H1 (cell line): ENCODE data around the gene DDX59. TPM values are rescaled to one million over a fixed set of nuclear protein-coding genes. Genes with fewer than 3 reads are reported as not detected.

Source experiments
- CTCF ChIA-PET: fragments of 300-600 bp; sonication (Branson Sonifier 250); formaldehyde crosslinking; loops from one replicate; lab custom pipeline; 2021; ENCODE audit not compliant: partially characterized antibody; lab: Charles Lee
- POLR2A ChIA-PET: fragments of 300-600 bp; sonication (Branson Sonifier 250); formaldehyde crosslinking; loops from one replicate; lab custom pipeline; 2021; ENCODE audit warnings: inconsistent platforms; ENCODE audit not compliant: partially characterized antibody; lab: Charles Lee
- DNase-seq, 2 experiments: peaks; one replicate each; pipeline versions ENCODE4 v3.0.0 to v3.0.0-alpha.2; 2010 to 2022; ENCODE audit warnings: low spot score in 2 of 2, low read depth in 1 of 2, mixed read lengths in 1 of 2
- FAIRE-seq: peaks from 2 replicates; lab custom pipeline; 2011; peaks lifted over from hg19 to GRCh38; lab: Jason Lieb, UNC
- H2AFZ ChIP-seq: 2 replicates; pipeline ENCODE4 v1.8.1; 2012; ENCODE audit warnings: low read length, inconsistent platforms
- H2AK5ac ChIP-seq: 2 replicates; pipeline ENCODE4 v1.6.1; 2013; ENCODE audit warnings: low read depth, low read length
- H2BK120ac ChIP-seq: replicated peaks from 2 replicates; pipeline ENCODE3; 2013; ENCODE audit warnings: low read depth, low read length, inconsistent platforms
- H2BK12ac ChIP-seq: 2 replicates; pipeline ENCODE4 v1.6.1; 2013; ENCODE audit warnings: low read depth, low read length
- H2BK15ac ChIP-seq: 2 replicates; pipeline ENCODE4 v1.6.1; 2013; ENCODE audit warnings: low read length
- H2BK20ac ChIP-seq: 2 replicates; pipeline ENCODE4 v1.6.1; 2013; ENCODE audit warnings: low read length
- H2BK5ac ChIP-seq: 2 replicates; pipeline ENCODE4 v1.6.1; 2013; ENCODE audit warnings: low read depth, low read length
- H3K14ac ChIP-seq: 2 replicates; pipeline ENCODE4 v1.6.1; 2013; ENCODE audit warnings: inconsistent platforms; ENCODE audit not compliant: insufficient read length
- H3K18ac ChIP-seq: 2 replicates; pipeline ENCODE4 v1.6.1; 2013; ENCODE audit warnings: low read length; ENCODE audit errors: extremely low read depth
- H3K23ac ChIP-seq: 2 replicates; pipeline ENCODE4 v1.6.1; 2013; ENCODE audit warnings: inconsistent platforms; ENCODE audit not compliant: insufficient read length
- H3K23me2 ChIP-seq: 2 replicates; pipeline ENCODE4 v1.6.1; 2013; ENCODE audit warnings: low read depth, low read length
- H3K27ac ChIP-seq: 2 replicates; pipeline ENCODE4 v1.6.1; 2011; ENCODE audit warnings: low read depth, low read length, inconsistent platforms
- H3K27me3 ChIP-seq, 4 experiments: replicated peaks in 1 of 4; 1 replicate in 1 of 4; 2 replicates in 3 of 4; pipeline versions ENCODE4 v1.6.1 to v1.8.1; 2011 to 2013; ENCODE audit warnings: low read length in 3 of 4, mild to moderate bottlenecking in 3 of 4, inconsistent platforms in 2 of 4, mixed read lengths in 2 of 4, moderate library complexity in 1 of 4; ENCODE audit not compliant: control insufficient read depth in 3 of 4, insufficient read depth in 3 of 4; ENCODE audit errors: extremely low read depth in 1 of 4
- H3K36me3 ChIP-seq, 4 experiments: 2 replicates each; pipeline versions ENCODE4 v1.6.1 to v1.8.1; 2011 to 2013; ENCODE audit warnings: mild to moderate bottlenecking in 4 of 4, low read length in 3 of 4, moderate library complexity in 2 of 4, control low read depth in 1 of 4, inconsistent platforms in 1 of 4; ENCODE audit not compliant: insufficient read depth in 4 of 4, control insufficient read depth in 2 of 4
- H3K4ac ChIP-seq: replicated peaks from 2 replicates; pipeline ENCODE3; 2013; ENCODE audit warnings: low read length, low read depth, mixed read lengths, inconsistent platforms; ENCODE audit not compliant: insufficient read length
- H3K4me1 ChIP-seq, 4 experiments: replicated peaks in 1 of 4; 1 replicate in 1 of 4; 2 replicates in 3 of 4; pipeline versions ENCODE4 v1.6.1 to v1.8.1; 2011 to 2013; ENCODE audit warnings: low read length in 3 of 4, inconsistent platforms in 2 of 4, mixed read lengths in 1 of 4; ENCODE audit not compliant: insufficient read depth in 4 of 4, control insufficient read depth in 3 of 4
- H3K4me2 ChIP-seq, 2 experiments: 2 replicates each; pipeline versions ENCODE4 v1.6.1 to v1.8.1; 2011 to 2013; ENCODE audit warnings: low read depth in 2 of 2, low read length in 2 of 2, control low read depth in 1 of 2, inconsistent platforms in 1 of 2, mild to moderate bottlenecking in 1 of 2; ENCODE audit not compliant: insufficient read depth in 1 of 2
- H3K4me3 ChIP-seq, 4 experiments: fragments of 200-600, 300-600 bp in 1 of 4; sonication (generic), shearing (Covaris generic), sonication (Bioruptor Twin) in 1 of 4; 2 replicates each; pipeline versions ENCODE4 v1.5.1 to v1.8.1; 2011 to 2016; ENCODE audit warnings: low read length in 4 of 4, low read depth in 3 of 4, control low read depth in 2 of 4, inconsistent platforms in 2 of 4, mild to moderate bottlenecking in 2 of 4, mixed read lengths in 1 of 4, moderate library complexity in 1 of 4; ENCODE audit not compliant: insufficient read depth in 2 of 4; ENCODE audit errors: extremely low read depth in 1 of 4
- H3K56ac ChIP-seq: replicated peaks from 2 replicates; pipeline ENCODE3; 2013; ENCODE audit warnings: low read depth, mild to moderate bottlenecking, mixed read lengths, low read length, inconsistent platforms; ENCODE audit not compliant: insufficient read length
- H3K79me1 ChIP-seq: 2 replicates; pipeline ENCODE4 v1.6.1; 2013; ENCODE audit warnings: low read depth, low read length, control low read depth
- H3K79me2 ChIP-seq, 2 experiments: 2 replicates each; pipeline versions ENCODE4 v1.6.1 to v1.8.1; 2012 to 2013; ENCODE audit warnings: low read length in 2 of 2, mild to moderate bottlenecking in 2 of 2, inconsistent platforms in 1 of 2; ENCODE audit not compliant: insufficient read depth in 2 of 2, control insufficient read depth in 1 of 2
- H3K9ac ChIP-seq, 4 experiments: replicated peaks in 1 of 4; 1 replicate in 1 of 4; 2 replicates in 3 of 4; pipeline versions ENCODE4 v1.6.1 to v1.8.1; 2011 to 2013; ENCODE audit warnings: low read depth in 3 of 4, low read length in 3 of 4, control low read depth in 2 of 4, mild to moderate bottlenecking in 2 of 4, moderate library complexity in 2 of 4, inconsistent platforms in 1 of 4; ENCODE audit errors: extremely low read depth in 1 of 4
- H3K9me3 ChIP-seq, 2 experiments: 2 replicates each; pipeline versions ENCODE4 v1.6.1 to v1.8.1; 2012 to 2013; ENCODE audit warnings: mild to moderate bottlenecking in 2 of 2, moderate library complexity in 2 of 2, control low read depth in 1 of 2, inconsistent platforms in 1 of 2, low read depth in 1 of 2, low read length in 1 of 2, mixed read lengths in 1 of 2; ENCODE audit not compliant: insufficient read depth in 2 of 2
- H4K20me1 ChIP-seq, 2 experiments: replicated peaks in 1 of 2; 2 replicates each; pipeline versions ENCODE3 to v1.8.1; 2011 to 2013; ENCODE audit warnings: inconsistent platforms in 2 of 2, low read length in 2 of 2, mild to moderate bottlenecking in 1 of 2; ENCODE audit not compliant: insufficient read depth in 2 of 2, control insufficient read depth in 1 of 2
- H4K5ac ChIP-seq: 2 replicates; pipeline ENCODE4 v1.6.1; 2013; ENCODE audit warnings: low read length, low read depth, mixed read lengths, inconsistent platforms; ENCODE audit not compliant: insufficient read length
- H4K8ac ChIP-seq: 2 replicates; pipeline ENCODE4 v1.8.0; 2013; ENCODE audit warnings: mild to moderate bottlenecking, moderate library complexity, low read length, inconsistent platforms; ENCODE audit not compliant: insufficient read depth; ENCODE audit errors: extremely low read depth
- H4K91ac ChIP-seq: replicated peaks from 2 replicates; pipeline ENCODE3; 2013; ENCODE audit warnings: low read length, mixed read lengths, inconsistent platforms; ENCODE audit not compliant: insufficient read length
- CHD2 ChIP-seq: IDR thresholded peaks from 2 replicates; pipeline ENCODE4 v1.6.1; 2012; ENCODE audit warnings: low read length, improper control_type of control experiment
- HDAC6 ChIP-seq: IDR thresholded peaks from one replicate; pipeline ENCODE4 v1.7.1; 2012; ENCODE audit warnings: low read depth, mild to moderate bottlenecking, inconsistent platforms, low read length, moderate library complexity
- JUN ChIP-seq: IDR thresholded peaks from 2 replicates; pipeline ENCODE4 v1.6.1; 2011; ENCODE audit warnings: low read depth, mild to moderate bottlenecking, improper control_type of control experiment, low read length
- MAFK ChIP-seq: IDR thresholded peaks from 2 replicates; pipeline ENCODE4 v1.6.1; 2012; ENCODE audit warnings: low read depth, mild to moderate bottlenecking, improper control_type of control experiment, low read length
- NANOG ChIP-seq: IDR thresholded peaks from 2 replicates; pipeline ENCODE4 v1.6.1; 2011; ENCODE audit warnings: low read length, low read depth, mild to moderate bottlenecking, inconsistent platforms; ENCODE audit not compliant: insufficient read depth, poor library complexity, severe bottlenecking
- PHF8 ChIP-seq: fragments of 200-600 bp; sonication (generic); conservative IDR thresholded peaks from 2 replicates; pipeline ENCODE4 v1.7.1; 2012; ENCODE audit warnings: low read depth, mild to moderate bottlenecking, inconsistent platforms, low read length, moderate library complexity
- POLR2AphosphoS5 ChIP-seq: IDR thresholded peaks from 2 replicates; pipeline ENCODE4 v1.6.1; 2011; ENCODE audit warnings: low read depth, low read length
- POU5F1 ChIP-seq: IDR thresholded peaks from 2 replicates; pipeline ENCODE4 v1.6.1; 2011; ENCODE audit warnings: low read depth, mild to moderate bottlenecking, low read length, moderate library complexity
- TAF7 ChIP-seq: optimal IDR thresholded peaks from 2 replicates; pipeline ENCODE3; 2011; ENCODE audit warnings: low read depth, mild to moderate bottlenecking, inconsistent platforms, low read length, moderate library complexity, borderline replicate concordance
- WGBS, 2 experiments: shearing (Covaris generic) in 1 of 2; methylation state at CpG; one replicate each; pipeline versions ENCODE4 v1.1.6 to v1.1.7; 2013 to 2015; ENCODE audit warnings: low lambda C conversion rate in 2 of 2, mixed read lengths in 2 of 2, inconsistent platforms in 1 of 2, low coverage in 1 of 2, missing lambda C conversion rate in 1 of 2; ENCODE audit not compliant: insufficient replicate concordance in 2 of 2, insufficient coverage in 1 of 2, insufficient read length in 1 of 2; ENCODE audit errors: extremely low coverage in 1 of 2, missing lambda C conversion rate in 1 of 2; 5-methylcytosine and 5-hydroxymethylcytosine counted together
- polyA plus RNA-seq, 7 experiments: library from polyadenylated mRNA; depleted of rRNA in 3 of 7; stranded (reverse) in 5 of 7; unstranded in 2 of 7; fragments of >200 nt in 5 of 7; fragments of 200-250 nt in 2 of 7; gene quantifications; 1 replicate in 5 of 7; 2 replicates in 1 of 7; 4 replicates in 1 of 7; pipeline versions ENCODE4 v1.2.1 to v1.2.3, GENCODE V29; 2011 to 2013; ENCODE audit warnings: missing spikeins in 2 of 7, mixed read lengths in 2 of 7
- total RNA-seq: library from RNA; stranded (reverse); fragmentation: NEBNext Ultra II Directional; extraction: Animal tissue kit (Norgen Biotek cat#: 25700); gene quantifications from 2 replicates; pipeline ENCODE4 v1.2.1, GENCODE V29; 2021
- TF ChIP-seq, protein P1 (sequence below): IDR thresholded peaks from 2 replicates; pipeline ENCODE4 v1.6.1; 2011; ENCODE audit warnings: low read depth, mild to moderate bottlenecking, low read length; ENCODE audit not compliant: insufficient read depth
- TF ChIP-seq, protein P2 (sequence below): IDR thresholded peaks from 2 replicates; pipeline ENCODE4 v1.6.1; 2012; ENCODE audit warnings: low read length, inconsistent platforms

DDX59 gene
- total and polyA plus RNA-seq, 2 of the 8 experiments (the other 6 are each of a cell fraction or from before 2014, with no cell fraction given) = 8.3 to 19.4 TPM

DNA sequence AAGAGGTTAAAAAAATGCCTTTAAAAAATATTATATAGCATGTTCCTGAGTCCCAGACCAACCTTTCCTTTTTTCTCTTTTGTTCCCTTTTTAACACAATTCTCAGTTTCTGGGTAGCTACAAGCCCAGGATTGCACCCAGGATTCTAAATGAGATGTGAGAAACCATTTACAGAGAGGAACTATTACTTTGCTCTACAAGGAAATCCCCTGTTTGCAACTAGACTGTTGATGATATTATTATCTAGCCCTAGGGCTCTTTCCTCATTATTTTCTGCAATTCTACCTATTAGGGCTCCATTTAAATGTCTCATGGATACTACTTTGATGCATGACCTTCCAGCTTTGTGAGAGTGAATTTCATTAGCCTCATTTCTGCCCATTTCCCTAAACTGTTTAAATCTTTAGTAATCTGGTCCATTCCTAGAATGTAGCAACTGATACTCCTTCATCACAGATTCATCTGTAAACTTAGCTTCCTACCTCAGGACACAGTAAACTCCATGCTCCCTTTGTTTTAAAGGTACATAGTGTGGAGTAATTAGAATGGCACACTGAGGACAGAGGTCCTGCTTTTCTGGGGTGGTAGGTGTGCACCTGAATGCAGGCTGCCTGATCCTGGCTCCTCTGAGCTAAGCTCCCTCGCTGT, 42.0 kb downstream of the DDX59 start:
- Histone ChIP-seq H3K14ac (no peak overlapping the region), H3K18ac (no peak overlapping the region), H3K23me2 (no peaks in the 10 kb centered on the region), H3K9me3 (no peaks in the 10 kb centered on the region), H2BK12ac (no peak overlapping the region), H4K20me1 (no peaks in the 10 kb centered on the region), H3K27ac (no peak overlapping the region), H3K27me3 (no peaks in the 10 kb centered on the region), H3K56ac (no peak overlapping the region), H2AFZ (0 out of 2 replicates have a peak overlapping the region, but pooled peaks have one; percentile 35), H4K8ac (peak overlapping the region; percentile 25; the same call in 1 of the 2 replicates), H3K4me3 (no peak overlapping the region), H4K5ac (no peak overlapping the region), H2BK15ac (no peak overlapping the region), H3K36me3 (no peaks in the 10 kb centered on the region), H4K91ac (no peak overlapping the region), H2BK5ac (no peak overlapping the region), H3K4me2 (no peak overlapping the region), H3K4me1 (no peaks in the 10 kb centered on the region), H3K23ac (no peak overlapping the region), H3K79me1 (no peaks in the 10 kb centered on the region), H2AK5ac (no peak overlapping the region), H3K79me2 (no peaks in the 10 kb centered on the region), H3K4ac (no peak overlapping the region), H3K9ac (no peak overlapping the region), H2BK20ac (no peak overlapping the region), H2BK120ac (no peak overlapping the region)
- ChIA-PET CTCF (interaction anchor here (0.7 to 1.4 kb wide), 5 partner anchors 17 to 344 kb away, joined by 3 to 5 read pairs (median 3); no protein-coding TSS in a partner anchor), POLR2A (no interaction called here)
- no peak for DNase-seq
- WGBS, 2 experiments = 89% methylated on average over 1 of the region's 1 CpG; no CpG with 5 or more reads in 1 of the 2 experiments
- FAIRE-seq = no peak
- TF ChIP-seq HDAC6 (no peak), POLR2AphosphoS5 (no peak), NANOG (no peak), POU5F1 (no peak), TAF7 (no peak), CHD2 (no peak), PHF8 (no peak), MAFK (no peak), JUN (no peak)
- TF ChIP-seq, protein P1, sequence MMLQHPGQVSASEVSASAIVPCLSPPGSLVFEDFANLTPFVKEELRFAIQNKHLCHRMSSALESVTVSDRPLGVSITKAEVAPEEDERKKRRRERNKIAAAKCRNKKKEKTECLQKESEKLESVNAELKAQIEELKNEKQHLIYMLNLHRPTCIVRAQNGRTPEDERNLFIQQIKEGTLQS = no peak
- TF ChIP-seq, protein P2, sequence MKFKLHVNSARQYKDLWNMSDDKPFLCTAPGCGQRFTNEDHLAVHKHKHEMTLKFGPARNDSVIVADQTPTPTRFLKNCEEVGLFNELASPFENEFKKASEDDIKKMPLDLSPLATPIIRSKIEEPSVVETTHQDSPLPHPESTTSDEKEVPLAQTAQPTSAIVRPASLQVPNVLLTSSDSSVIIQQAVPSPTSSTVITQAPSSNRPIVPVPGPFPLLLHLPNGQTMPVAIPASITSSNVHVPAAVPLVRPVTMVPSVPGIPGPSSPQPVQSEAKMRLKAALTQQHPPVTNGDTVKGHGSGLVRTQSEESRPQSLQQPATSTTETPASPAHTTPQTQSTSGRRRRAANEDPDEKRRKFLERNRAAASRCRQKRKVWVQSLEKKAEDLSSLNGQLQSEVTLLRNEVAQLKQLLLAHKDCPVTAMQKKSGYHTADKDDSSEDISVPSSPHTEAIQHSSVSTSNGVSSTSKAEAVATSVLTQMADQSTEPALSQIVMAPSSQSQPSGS = no peak
